Epithelial cell of esophagus (primary cell): ENCODE results near the gene LRRFIP2.

Source experiments
- DNase-seq: peaks from one replicate; pipeline ENCODE4 v3.0.0; 2010; ENCODE audit warnings: low read depth
- H3K4me3 ChIP-seq: 2 replicates; pipeline ENCODE4 v1.5.1; 2011; ENCODE audit warnings: mild to moderate bottlenecking, low read length, control low read depth
- CTCF ChIP-seq: IDR thresholded peaks from 2 replicates; pipeline ENCODE4 v1.5.1; 2011; ENCODE audit warnings: low read depth, mild to moderate bottlenecking, low read length, control low read depth, inconsistent platforms; ENCODE audit not compliant: insufficient read depth; ENCODE audit errors: missing control alignments

Gene LRRFIP2

GRCh38 chr3:37202035-37202434 lies 27.7 kb upstream of the LRRFIP2 start:
- H3K4me3 ChIP-seq: no peak overlapping the region
- no peak for TF ChIP-seq CTCF
- no peak for DNase-seq

GRCh38 chr3:37200141-37200540 lies 25.8 kb upstream of the LRRFIP2 start:
- no peak for TF ChIP-seq CTCF
- no peak for DNase-seq
- H3K4me3 ChIP-seq: no peak overlapping the region

GRCh38 chr3:37198996-37199395 lies 24.6 kb upstream of the LRRFIP2 start:
- TF ChIP-seq CTCF: no peak

GRCh38 chr3:37198547-37198946 lies 24.2 kb upstream of the LRRFIP2 start:
- no peak overlapping the region for H3K4me3 ChIP-seq
- no peak for TF ChIP-seq CTCF
- DNase-seq: no peak

More at GRCh38 chr3:37198996-37199395, 24.6 kb upstream of the LRRFIP2 start:
- peak; percentile 71 for DNase-seq
- no peak overlapping the region for H3K4me3 ChIP-seq

- H3K4me3 ChIP-seq: no peak overlapping the region
- no peak for TF ChIP-seq CTCF
- DNase-seq: peak; percentile 90
Observed at GRCh38 chr3:37197810-37198371, 23.5 kb upstream of the LRRFIP2 start.

GRCh38 chr3:37194533-37194932 lies 20.2 kb upstream of the LRRFIP2 start:
- no peak for TF ChIP-seq CTCF
- no peak for DNase-seq
- no peak overlapping the region for H3K4me3 ChIP-seq

GRCh38 chr3:37190667-37191066 lies 16.3 kb upstream of the LRRFIP2 start:
- no peak for DNase-seq
- no peak for TF ChIP-seq CTCF
- H3K4me3 ChIP-seq: no peak overlapping the region
